ENCODE results near the gene PAGE2B. TPM values are rescaled to one million over a fixed set of nuclear protein-coding genes. Genes with fewer than 3 reads are reported as not detected.

The PAGE2B gene
- total and polyA plus RNA-seq, 9 of the 15 experiments (the other 6 are each of a cell fraction or from before 2014, with no cell fraction given) = 1.8 to 36.0 (median 16.5) TPM

DNA sequence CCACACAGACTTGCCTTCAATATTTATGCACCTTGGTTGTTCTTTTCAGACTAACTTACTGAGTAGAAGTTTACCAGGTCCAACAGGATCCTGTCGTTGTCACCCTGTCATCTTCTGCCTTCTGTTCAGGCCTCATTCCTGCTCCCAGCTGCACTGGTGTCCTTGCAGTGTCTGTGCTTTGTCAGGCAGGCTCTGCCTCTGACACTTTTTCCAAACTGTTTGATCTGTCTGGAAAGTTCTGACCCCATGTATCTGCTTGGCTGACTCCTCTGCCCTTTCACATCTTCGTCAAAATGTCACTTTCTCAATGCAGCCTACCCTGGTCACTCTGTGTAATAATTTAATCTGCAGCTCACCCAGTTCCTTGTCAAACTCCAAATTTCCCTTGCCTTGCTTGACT, 23.9 kb downstream of the PAGE2B start:
- H3K4me3 ChIP-seq = no peak overlapping the region
- FAIRE-seq (no peak), DNase-seq (ENCODE audit: extremely low read depth in 1 of 4, low spot score in 3 of 4) (no peak), ATAC-seq (no peak)
- 0% methylated on average over 1 of the region's 2 CpGs for WGBS (ENCODE audit: insufficient coverage, low coverage, missing lambda C conversion rate)
- no peaks in the 10 kb centered on the region for H3K36me3 ChIP-seq (ENCODE audit: control insufficient read depth, insufficient read depth, low read length)
- H3K4me2 ChIP-seq (ENCODE audit: insufficient read depth, low read length) = no peak overlapping the region
- H4K20me1 ChIP-seq (replicated peaks; ENCODE audit: control insufficient read depth, insufficient read depth, low read length) = no peaks in the 10 kb centered on the region
- H3K79me2 ChIP-seq (ENCODE audit: control insufficient read depth, insufficient read depth, low read length) = no peaks in the 10 kb centered on the region
- in situ Hi-C loops (cut with MboI) = no loop called here
- BruUV-seq (replicated peaks) = no TSS peak
- CTCF ChIA-PET (ENCODE audit: low intra/inter-chr PET ratio) = no interaction called here
- TF ChIP-seq PHB2 (IDR thresholded peaks at IDR 0.05; ENCODE audit: low read depth) = no peak
- no peak for TF ChIP-seq MAFF (IDR thresholded peaks at IDR 0.05; ENCODE audit: low read length)
- no peak for TF ChIP-seq PYGO2 (tag; IDR thresholded peaks at IDR 0.05)
- no peak for TF ChIP-seq KHSRP (IDR thresholded peaks at IDR 0.05)
- no peak for TF ChIP-seq SREBF2 (CRISPR knock-in tag; IDR thresholded peaks at IDR 0.05)
- TF ChIP-seq NONO (IDR thresholded peaks at IDR 0.05; ENCODE audit: low read depth in 2 of 2, low read length in 1 of 2) = no peak
- TF ChIP-seq ADNP (tag; IDR thresholded peaks at IDR 0.05) = no peak
- no peak for TF ChIP-seq ESRRA (IDR thresholded peaks at IDR 0.05; ENCODE audit: borderline replicate concordance, low read depth)
- TF ChIP-seq RNF2 (IDR thresholded peaks at IDR 0.05) = no peak
- no peak for TF ChIP-seq MAFG (tag; conservative IDR thresholded peaks at IDR 0.05)
- TF ChIP-seq ZNF589 (CRISPR knock-in tag; IDR thresholded peaks at IDR 0.05; ENCODE audit: low read depth) = no peak
- no peak for TF ChIP-seq MCM2 (IDR thresholded peaks at IDR 0.05; ENCODE audit: low read depth)
- TF ChIP-seq NFIX (CRISPR knock-in tag; IDR thresholded peaks at IDR 0.05; ENCODE audit: low read depth) = no peak
- no peak for TF ChIP-seq ATF3 (IDR thresholded peaks at IDR 0.05)
- no peak for TF ChIP-seq ATF3 (CRISPR knock-in tag; conservative IDR thresholded peaks at IDR 0.05)
- no peak for TF ChIP-seq NELFE (IDR thresholded peaks at IDR 0.05; ENCODE audit: insufficient read depth, insufficient read length)
- no peak for TF ChIP-seq SNIP1 (IDR thresholded peaks at IDR 0.05; ENCODE audit: low read depth)
- no peak for TF ChIP-seq ZHX1 (conservative IDR thresholded peaks at IDR 0.05; ENCODE audit: low read length)
- TF ChIP-seq, protein P1, sequence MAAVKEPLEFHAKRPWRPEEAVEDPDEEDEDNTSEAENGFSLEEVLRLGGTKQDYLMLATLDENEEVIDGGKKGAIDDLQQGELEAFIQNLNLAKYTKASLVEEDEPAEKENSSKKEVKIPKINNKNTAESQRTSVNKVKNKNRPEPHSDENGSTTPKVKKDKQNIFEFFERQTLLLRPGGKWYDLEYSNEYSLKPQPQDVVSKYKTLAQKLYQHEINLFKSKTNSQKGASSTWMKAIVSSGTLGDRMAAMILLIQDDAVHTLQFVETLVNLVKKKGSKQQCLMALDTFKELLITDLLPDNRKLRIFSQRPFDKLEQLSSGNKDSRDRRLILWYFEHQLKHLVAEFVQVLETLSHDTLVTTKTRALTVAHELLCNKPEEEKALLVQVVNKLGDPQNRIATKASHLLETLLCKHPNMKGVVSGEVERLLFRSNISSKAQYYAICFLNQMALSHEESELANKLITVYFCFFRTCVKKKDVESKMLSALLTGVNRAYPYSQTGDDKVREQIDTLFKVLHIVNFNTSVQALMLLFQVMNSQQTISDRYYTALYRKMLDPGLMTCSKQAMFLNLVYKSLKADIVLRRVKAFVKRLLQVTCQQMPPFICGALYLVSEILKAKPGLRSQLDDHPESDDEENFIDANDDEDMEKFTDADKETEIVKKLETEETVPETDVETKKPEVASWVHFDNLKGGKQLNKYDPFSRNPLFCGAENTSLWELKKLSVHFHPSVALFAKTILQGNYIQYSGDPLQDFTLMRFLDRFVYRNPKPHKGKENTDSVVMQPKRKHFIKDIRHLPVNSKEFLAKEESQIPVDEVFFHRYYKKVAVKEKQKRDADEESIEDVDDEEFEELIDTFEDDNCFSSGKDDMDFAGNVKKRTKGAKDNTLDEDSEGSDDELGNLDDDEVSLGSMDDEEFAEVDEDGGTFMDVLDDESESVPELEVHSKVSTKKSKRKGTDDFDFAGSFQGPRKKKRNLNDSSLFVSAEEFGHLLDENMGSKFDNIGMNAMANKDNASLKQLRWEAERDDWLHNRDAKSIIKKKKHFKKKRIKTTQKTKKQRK (IDR thresholded peaks at IDR 0.05; ENCODE audit: borderline replicate concordance, low read depth, low read length) = no peak
- no peak overlapping the region for H3K27ac ChIP-seq (ENCODE audit: extremely low read depth, low read depth, low read length)
- H2AFZ ChIP-seq (ENCODE audit: low read depth, low read length) = 0 out of 2 replicates have a peak overlapping the region, but pooled peaks have one; percentile 44
- no peaks in the 10 kb centered on the region for H3K27me3 ChIP-seq (ENCODE audit: control insufficient read depth in 2 of 2, insufficient read depth in 2 of 2, low read length in 2 of 2)
- POLR2A ChIA-PET = no interaction called here
- peaks cover 0 to 4% of the 10 kb centered on the region in 2 experiments; a peak in 3 of 5 replicates for H3K4me1 ChIP-seq (replicated peaks in 1 of 2; ENCODE audit: control insufficient read depth in 2 of 2, insufficient read depth in 2 of 2, low read length in 2 of 2)
- H3K9me1 ChIP-seq (ENCODE audit: control insufficient read depth, insufficient read depth, low read length) = no peaks in the 10 kb centered on the region
- no peak overlapping the region for H3K9ac ChIP-seq (ENCODE audit: insufficient read depth in 1 of 2, low read depth in 2 of 2, low read length in 2 of 2)
- no peaks in the 10 kb centered on the region for H3K9me3 ChIP-seq (replicated peaks; ENCODE audit: control insufficient read depth, insufficient read depth, low read depth, low read length)
- intact Hi-C loops (cut with micrococcal nuclease) = no loop called here
